ENCODE results near the gene SH3GL3.

The SH3GL3 gene

DNA sequence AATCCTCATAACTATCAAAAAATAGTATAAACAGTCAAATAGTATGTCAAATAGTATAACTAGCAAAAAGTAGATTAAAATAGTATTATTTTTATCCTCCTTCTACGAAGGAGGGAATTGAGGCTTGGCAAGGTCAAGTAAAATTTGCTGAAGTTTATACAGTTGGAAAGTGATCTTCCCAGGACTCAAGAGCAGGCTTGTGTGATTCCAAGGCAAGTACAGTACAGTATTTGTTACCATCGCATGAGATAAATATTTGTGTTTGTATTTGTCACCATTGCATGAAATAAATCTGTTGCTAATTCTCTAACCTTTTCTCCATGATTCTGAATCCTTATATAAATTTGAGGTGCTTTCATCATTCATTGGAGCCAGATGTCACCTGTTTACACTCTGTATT lies 28.9 kb downstream of the SH3GL3 start:
- Histone ChIP-seq H3K27me3 (ENCODE audit: insufficient read depth, poor library complexity, severe bottlenecking) (no peaks in the 10 kb centered on the region), H3K27ac (ENCODE audit: poor library complexity, severe bottlenecking) (no peak overlapping the region), H3K4me1 (ENCODE audit: insufficient read depth, poor library complexity, severe bottlenecking) (peaks cover 6% of the 10 kb centered on the region), H3K36me3 (ENCODE audit: low read depth) (no peaks in the 10 kb centered on the region), H3K4me3 (ENCODE audit: severe bottlenecking) (no peak overlapping the region), H3K9me3 (ENCODE audit: severe bottlenecking) (no peaks in the 10 kb centered on the region)
- DNase-seq (ENCODE audit: low spot score) (no peak), ATAC-seq (ENCODE audit: low read depth) (no peak)
- TF ChIP-seq, protein P1, sequence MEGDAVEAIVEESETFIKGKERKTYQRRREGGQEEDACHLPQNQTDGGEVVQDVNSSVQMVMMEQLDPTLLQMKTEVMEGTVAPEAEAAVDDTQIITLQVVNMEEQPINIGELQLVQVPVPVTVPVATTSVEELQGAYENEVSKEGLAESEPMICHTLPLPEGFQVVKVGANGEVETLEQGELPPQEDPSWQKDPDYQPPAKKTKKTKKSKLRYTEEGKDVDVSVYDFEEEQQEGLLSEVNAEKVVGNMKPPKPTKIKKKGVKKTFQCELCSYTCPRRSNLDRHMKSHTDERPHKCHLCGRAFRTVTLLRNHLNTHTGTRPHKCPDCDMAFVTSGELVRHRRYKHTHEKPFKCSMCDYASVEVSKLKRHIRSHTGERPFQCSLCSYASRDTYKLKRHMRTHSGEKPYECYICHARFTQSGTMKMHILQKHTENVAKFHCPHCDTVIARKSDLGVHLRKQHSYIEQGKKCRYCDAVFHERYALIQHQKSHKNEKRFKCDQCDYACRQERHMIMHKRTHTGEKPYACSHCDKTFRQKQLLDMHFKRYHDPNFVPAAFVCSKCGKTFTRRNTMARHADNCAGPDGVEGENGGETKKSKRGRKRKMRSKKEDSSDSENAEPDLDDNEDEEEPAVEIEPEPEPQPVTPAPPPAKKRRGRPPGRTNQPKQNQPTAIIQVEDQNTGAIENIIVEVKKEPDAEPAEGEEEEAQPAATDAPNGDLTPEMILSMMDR (IDR thresholded peaks at IDR 0.05; ENCODE audit: poor library complexity, severe bottlenecking) = no peak

DNA sequence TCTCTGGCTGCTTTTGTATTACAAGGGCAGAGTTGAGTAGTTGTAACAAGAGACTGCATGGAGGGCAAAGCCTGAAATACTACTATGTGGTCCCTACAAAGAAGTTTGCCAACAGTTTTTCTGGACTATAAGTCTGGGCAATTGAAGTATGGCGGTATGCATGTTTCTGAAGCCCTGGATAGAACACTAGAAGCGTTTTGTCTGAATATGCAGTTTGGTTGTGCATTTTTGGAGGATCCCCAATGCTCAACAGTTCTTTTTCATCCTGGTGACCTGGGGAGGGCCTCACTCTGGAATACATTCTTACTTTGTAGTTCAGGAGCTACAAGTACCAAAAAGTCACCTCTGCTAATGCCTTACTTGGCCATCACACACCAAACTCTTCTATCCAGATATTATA lies 29.6 kb downstream of the SH3GL3 start:
- Histone ChIP-seq H3K4me1 (ENCODE audit: insufficient read depth, poor library complexity, severe bottlenecking) (peaks cover 6% of the 10 kb centered on the region), H3K27me3 (ENCODE audit: insufficient read depth, poor library complexity, severe bottlenecking) (no peaks in the 10 kb centered on the region), H3K27ac (ENCODE audit: poor library complexity, severe bottlenecking) (no peak overlapping the region), H3K36me3 (ENCODE audit: low read depth) (no peaks in the 10 kb centered on the region), H3K9me3 (ENCODE audit: severe bottlenecking) (no peaks in the 10 kb centered on the region), H3K4me3 (ENCODE audit: severe bottlenecking) (no peak overlapping the region)
- no peak for ATAC-seq (ENCODE audit: low read depth)
- DNase-seq (ENCODE audit: low spot score) = no peak
- TF ChIP-seq, protein P1 (IDR thresholded peaks at IDR 0.05; ENCODE audit: poor library complexity, severe bottlenecking) = no peak

DNA sequence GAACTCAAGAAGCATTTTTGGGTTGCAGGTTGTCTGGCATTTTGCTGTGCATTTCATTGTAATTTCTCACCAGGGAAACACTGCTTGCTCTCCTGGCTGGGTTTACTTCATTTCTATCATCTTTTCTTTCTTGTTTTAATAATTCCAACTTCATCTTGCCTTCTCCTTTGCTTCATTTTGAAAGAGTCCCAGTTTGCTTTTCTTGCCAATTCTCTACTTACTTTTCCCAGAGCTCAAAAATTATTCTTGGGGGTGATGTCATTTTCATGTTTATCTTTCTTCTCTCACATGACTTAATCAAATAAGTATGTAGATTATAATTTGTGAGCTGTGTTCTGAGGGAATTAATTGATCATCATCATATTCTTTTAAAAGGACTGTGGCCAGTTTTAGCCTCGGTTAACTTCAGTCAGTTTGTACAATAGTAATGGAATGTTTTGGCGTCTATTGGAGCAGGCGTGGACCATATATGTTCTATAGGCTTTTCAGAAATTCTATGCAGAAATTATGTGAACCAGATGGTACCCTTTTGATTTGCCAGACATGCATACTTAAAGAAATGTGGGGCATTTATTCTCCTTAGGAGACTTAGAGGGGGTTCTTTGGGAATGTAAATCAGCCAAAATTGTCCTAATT lies 30.1 kb downstream of the SH3GL3 start:
- Histone ChIP-seq H3K36me3 (ENCODE audit: low read depth) (no peaks in the 10 kb centered on the region), H3K27me3 (ENCODE audit: insufficient read depth, poor library complexity, severe bottlenecking) (no peaks in the 10 kb centered on the region), H3K27ac (ENCODE audit: poor library complexity, severe bottlenecking) (no peak overlapping the region), H3K9me3 (ENCODE audit: severe bottlenecking) (no peaks in the 10 kb centered on the region), H3K4me1 (ENCODE audit: insufficient read depth, poor library complexity, severe bottlenecking) (peaks cover 6% of the 10 kb centered on the region), H3K4me3 (ENCODE audit: severe bottlenecking) (no peak overlapping the region)
- TF ChIP-seq, protein P1 (IDR thresholded peaks at IDR 0.05; ENCODE audit: poor library complexity, severe bottlenecking) = no peak
- DNase-seq (ENCODE audit: low spot score) (no peak), ATAC-seq (ENCODE audit: low read depth) (no peak)

DNA sequence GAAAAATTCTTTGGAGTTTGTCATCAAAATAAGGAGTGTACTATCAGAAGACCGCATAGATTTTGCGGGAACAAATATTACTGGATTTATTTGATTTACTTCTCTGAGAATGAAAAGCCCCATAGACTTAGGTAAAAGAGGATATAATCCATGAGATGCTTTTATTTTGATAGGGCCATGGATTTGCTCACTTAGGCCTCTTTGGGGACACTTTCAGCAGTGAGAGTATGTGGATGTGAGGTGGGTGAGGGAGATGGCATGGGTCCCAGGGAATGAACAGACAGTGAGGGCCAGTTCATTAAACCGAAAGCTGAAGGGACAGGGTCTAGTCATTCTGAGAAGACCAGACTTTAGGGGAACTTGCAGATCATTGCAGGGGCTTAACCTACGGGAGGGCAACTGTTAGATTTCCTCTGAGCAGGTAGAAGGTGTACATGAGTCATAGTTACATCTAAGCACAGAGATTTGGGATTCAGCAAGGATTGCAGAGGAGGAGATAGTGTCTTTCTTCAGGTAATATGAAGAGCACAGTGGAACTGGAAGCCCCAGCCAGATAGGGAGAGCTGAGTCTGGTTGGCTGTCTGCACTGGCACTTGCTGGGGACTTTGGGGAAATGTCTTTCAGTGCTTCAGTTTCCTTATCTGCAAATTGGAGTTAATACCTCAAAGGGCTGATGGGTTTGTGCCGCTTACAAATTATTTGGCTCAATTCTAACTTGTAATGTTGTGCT lies 30.8 kb downstream of the SH3GL3 start:
- Histone ChIP-seq H3K4me1 (ENCODE audit: insufficient read depth, poor library complexity, severe bottlenecking) (peaks cover 6% of the 10 kb centered on the region), H3K36me3 (ENCODE audit: low read depth) (no peaks in the 10 kb centered on the region), H3K27ac (ENCODE audit: poor library complexity, severe bottlenecking) (no peak overlapping the region), H3K4me3 (ENCODE audit: severe bottlenecking) (no peak overlapping the region), H3K27me3 (ENCODE audit: insufficient read depth, poor library complexity, severe bottlenecking) (no peaks in the 10 kb centered on the region), H3K9me3 (ENCODE audit: severe bottlenecking) (no peaks in the 10 kb centered on the region)
- ATAC-seq (ENCODE audit: low read depth) (peak; percentile 26; the same call in 1 of the 3 replicates), DNase-seq (ENCODE audit: low spot score) (no peak)
- TF ChIP-seq, protein P1 (IDR thresholded peaks at IDR 0.05; ENCODE audit: poor library complexity, severe bottlenecking) = no peak

DNA sequence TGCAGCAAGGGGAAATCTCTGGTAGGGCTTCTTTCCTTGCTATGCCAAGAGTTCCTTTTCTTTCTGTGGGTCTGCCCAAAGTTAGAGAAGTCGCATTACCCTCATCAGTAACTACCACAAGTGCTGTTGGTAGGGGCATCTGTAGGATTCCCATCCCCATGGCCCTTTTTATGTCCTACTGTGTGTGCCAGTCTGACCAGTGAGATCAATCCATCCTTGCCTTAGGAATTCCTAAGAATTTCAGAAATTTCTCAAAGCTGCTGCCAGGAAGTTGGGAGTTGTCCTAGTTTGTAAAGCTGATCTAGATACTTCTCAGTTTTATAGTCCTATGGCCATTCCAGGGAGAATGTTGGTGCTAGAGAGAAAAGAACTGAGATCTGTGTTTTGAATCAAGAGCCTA lies 36.5 kb downstream of the SH3GL3 start:
- TF ChIP-seq, protein P1 (IDR thresholded peaks at IDR 0.05; ENCODE audit: poor library complexity, severe bottlenecking) = no peak
- no peaks in the 10 kb centered on the region for H3K9me3 ChIP-seq (ENCODE audit: severe bottlenecking)
- no peaks in the 10 kb centered on the region for H3K4me1 ChIP-seq (ENCODE audit: insufficient read depth, poor library complexity, severe bottlenecking)
- H3K36me3 ChIP-seq (ENCODE audit: low read depth) = no peaks in the 10 kb centered on the region
- no peak for DNase-seq (ENCODE audit: low spot score)
- H3K27me3 ChIP-seq (ENCODE audit: insufficient read depth, poor library complexity, severe bottlenecking) = peaks cover 4% of the 10 kb centered on the region
- no peak overlapping the region for H3K4me3 ChIP-seq (ENCODE audit: severe bottlenecking)
- ATAC-seq (ENCODE audit: low read depth) = no peak
- H3K27ac ChIP-seq (ENCODE audit: poor library complexity, severe bottlenecking) = no peak overlapping the region
